ENCODE measurements around the gene KANSL1. TPM values are rescaled to one million over a fixed set of nuclear protein-coding genes. Genes with fewer than 3 reads are reported as not detected.

The KANSL1 gene
- total RNA-seq, 1 donor from 2014 or later = 191 TPM

DNA sequence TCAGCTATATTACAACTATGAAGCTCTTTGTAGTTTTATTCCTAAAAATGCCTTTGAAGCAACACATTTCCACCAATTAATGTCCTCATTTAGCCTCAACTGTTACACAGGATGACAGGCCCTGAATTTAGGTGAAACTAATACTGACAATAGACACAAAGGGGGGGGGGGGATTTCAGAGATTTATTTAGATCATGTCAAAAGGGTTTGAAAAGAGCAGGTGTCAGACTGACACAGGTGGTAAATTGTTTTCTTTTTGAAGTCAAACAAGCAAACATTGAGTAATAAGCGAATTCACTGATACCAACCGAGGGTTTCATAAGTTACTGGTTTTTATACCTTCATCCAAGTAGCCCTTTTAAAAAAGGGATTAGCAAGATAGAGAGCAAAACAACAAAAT, 40.8 kb downstream of the KANSL1 start:
- DNase-seq = no peak
- no peaks in the 10 kb centered on the region for H3K36me3 Mint-ChIP-seq (ENCODE audit: unreplicated experiment)
- no peak for TF ChIP-seq CTCF (IDR thresholded peaks at IDR 0.05; ENCODE audit: partially characterized antibody, unreplicated experiment)
- H3K4me3 Mint-ChIP-seq (ENCODE audit: unreplicated experiment) = no peak overlapping the region
- H3K27ac Mint-ChIP-seq (ENCODE audit: unreplicated experiment) = no peak overlapping the region
- H3K4me1 Mint-ChIP-seq (ENCODE audit: low read depth, unreplicated experiment) = peaks cover 23% of the 10 kb centered on the region
- peaks cover 9% of the 10 kb centered on the region for H3K27me3 Mint-ChIP-seq (ENCODE audit: unreplicated experiment)
- H3K9me3 Mint-ChIP-seq (ENCODE audit: unreplicated experiment) = peaks cover 6% of the 10 kb centered on the region

DNA sequence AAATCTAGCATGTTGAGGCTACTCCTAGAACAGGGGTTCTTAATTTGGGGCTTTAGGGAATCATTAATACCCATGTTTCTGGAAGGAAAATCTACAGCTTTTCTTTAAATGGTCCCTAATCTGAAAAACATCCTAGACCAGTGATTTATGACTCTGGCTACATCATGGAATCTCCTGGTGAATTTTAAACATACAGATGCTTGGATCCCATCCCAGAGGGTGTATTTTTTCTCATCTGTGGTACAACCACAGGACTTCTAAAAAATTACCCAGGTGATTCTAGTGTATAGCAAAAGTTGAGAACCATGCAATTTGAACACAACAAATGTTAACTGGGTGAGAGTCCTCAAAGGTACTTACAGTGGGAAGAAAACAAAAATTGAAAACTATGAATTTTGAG, 41.5 kb downstream of the KANSL1 start:
- Mint-ChIP-seq H3K36me3 (ENCODE audit: unreplicated experiment) (no peaks in the 10 kb centered on the region), H3K9me3 (ENCODE audit: unreplicated experiment) (peaks cover 4% of the 10 kb centered on the region), H3K4me1 (ENCODE audit: low read depth, unreplicated experiment) (peaks cover 20% of the 10 kb centered on the region), H3K27me3 (ENCODE audit: unreplicated experiment) (peaks cover 11% of the 10 kb centered on the region), H3K27ac (ENCODE audit: unreplicated experiment) (no peak overlapping the region), H3K4me3 (ENCODE audit: unreplicated experiment) (no peak overlapping the region)
- no peak for DNase-seq
- TF ChIP-seq CTCF (IDR thresholded peaks at IDR 0.05; ENCODE audit: partially characterized antibody, unreplicated experiment) = no peak

GRCh38 chr17:46150216-46150963, 42.8 kb downstream of the KANSL1 start:
- Mint-ChIP-seq H3K27ac (ENCODE audit: unreplicated experiment) (no peak overlapping the region), H3K4me1 (ENCODE audit: low read depth, unreplicated experiment) (peaks cover 20% of the 10 kb centered on the region), H3K4me3 (ENCODE audit: unreplicated experiment) (no peak overlapping the region), H3K9me3 (ENCODE audit: unreplicated experiment) (peaks cover 4% of the 10 kb centered on the region), H3K36me3 (ENCODE audit: unreplicated experiment) (no peaks in the 10 kb centered on the region), H3K27me3 (ENCODE audit: unreplicated experiment) (peaks cover 11% of the 10 kb centered on the region)
- TF ChIP-seq CTCF (IDR thresholded peaks at IDR 0.05; ENCODE audit: partially characterized antibody, unreplicated experiment) = no peak
- no peak for DNase-seq

GRCh38 chr17:46148247-46148646, 45.0 kb downstream of the KANSL1 start:
- H3K27ac Mint-ChIP-seq (ENCODE audit: unreplicated experiment) = no peak overlapping the region
- no peak for TF ChIP-seq CTCF (IDR thresholded peaks at IDR 0.05; ENCODE audit: partially characterized antibody, unreplicated experiment)
- H3K4me3 Mint-ChIP-seq (ENCODE audit: unreplicated experiment) = no peak overlapping the region
- peaks cover 1% of the 10 kb centered on the region for H3K9me3 Mint-ChIP-seq (ENCODE audit: unreplicated experiment)
- H3K36me3 Mint-ChIP-seq (ENCODE audit: unreplicated experiment) = no peaks in the 10 kb centered on the region
- H3K4me1 Mint-ChIP-seq (ENCODE audit: low read depth, unreplicated experiment) = peaks cover 15% of the 10 kb centered on the region
- H3K27me3 Mint-ChIP-seq (ENCODE audit: unreplicated experiment) = peaks cover 9% of the 10 kb centered on the region
- DNase-seq = no peak

- DNase-seq = no peak
- Mint-ChIP-seq H3K27me3 (ENCODE audit: unreplicated experiment) (peaks cover 9% of the 10 kb centered on the region), H3K27ac (ENCODE audit: unreplicated experiment) (no peak overlapping the region), H3K9me3 (ENCODE audit: unreplicated experiment) (peaks cover 1% of the 10 kb centered on the region), H3K4me1 (ENCODE audit: low read depth, unreplicated experiment) (peaks cover 10% of the 10 kb centered on the region), H3K36me3 (ENCODE audit: unreplicated experiment) (no peaks in the 10 kb centered on the region), H3K4me3 (ENCODE audit: unreplicated experiment) (no peak overlapping the region)
- TF ChIP-seq CTCF (IDR thresholded peaks at IDR 0.05; ENCODE audit: partially characterized antibody, unreplicated experiment) = no peak
Observed at GRCh38 chr17:46147296-46147695, 45.9 kb downstream of the KANSL1 start.
